Measurements from ENCODE around the gene RXRG. TPM values are rescaled to one million over a fixed set of nuclear protein-coding genes. Genes with fewer than 3 reads are reported as not detected.

The RXRG gene
- total RNA-seq, 2 donors from 2014 or later = 2.5 to 9.8 TPM

DNA sequence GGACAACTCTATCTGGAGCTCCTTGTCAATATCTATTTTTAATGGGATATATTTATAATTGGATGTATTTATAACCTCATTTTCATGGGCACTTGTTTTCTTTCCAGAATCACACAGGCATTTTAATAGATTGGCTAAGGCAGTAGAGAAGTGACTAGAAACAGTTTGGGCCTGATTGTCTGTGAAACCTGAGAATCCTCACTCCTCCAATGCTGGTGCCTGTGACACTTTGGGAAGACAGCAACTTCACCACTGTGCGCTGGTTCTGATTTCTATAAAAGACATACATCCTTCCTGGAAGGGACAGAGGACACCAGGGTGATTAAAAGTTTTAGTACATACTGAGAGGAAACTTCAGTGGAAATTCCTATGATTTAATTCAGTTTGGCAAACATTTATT is 39.6 kb upstream of the RXRG start:
- Histone ChIP-seq H3K27ac (ENCODE audit: low read depth, low read length) (no peak overlapping the region), H3K27me3 (ENCODE audit: control insufficient read depth, insufficient read depth, low read length, poor library complexity, severe bottlenecking) (peaks cover 8% of the 10 kb centered on the region), H3K9me3 (ENCODE audit: control insufficient read depth, low read length) (no peaks in the 10 kb centered on the region), H3K4me3 (ENCODE audit: low read length) (no peak overlapping the region), H3K4me1 (ENCODE audit: control insufficient read depth, insufficient read depth, low read length) (no peaks in the 10 kb centered on the region), H3K9ac (ENCODE audit: extremely low read depth, low read length, poor library complexity, severe bottlenecking) (no peak overlapping the region), H3K36me3 (ENCODE audit: control insufficient read depth, insufficient read depth, low read length) (no peaks in the 10 kb centered on the region)
- Mint-ChIP-seq H3K27ac (no peak overlapping the region), H3K36me3 (ENCODE audit: low read depth) (no peaks in the 10 kb centered on the region), H3K4me3 (no peak overlapping the region), H3K9me3 (no peaks in the 10 kb centered on the region), H3K4me1 (no peaks in the 10 kb centered on the region), H3K27me3 (ENCODE audit: insufficient read depth) (peaks cover 6% of the 10 kb centered on the region)
- WGBS, 2 experiments (ENCODE audit: insufficient coverage in 1 of 2, insufficient read length in 1 of 2) = 93% methylated on average over 1 of the region's 1 CpG; no CpG with 5 or more reads in 1 of the 2 experiments
- TF ChIP-seq, protein P1, sequence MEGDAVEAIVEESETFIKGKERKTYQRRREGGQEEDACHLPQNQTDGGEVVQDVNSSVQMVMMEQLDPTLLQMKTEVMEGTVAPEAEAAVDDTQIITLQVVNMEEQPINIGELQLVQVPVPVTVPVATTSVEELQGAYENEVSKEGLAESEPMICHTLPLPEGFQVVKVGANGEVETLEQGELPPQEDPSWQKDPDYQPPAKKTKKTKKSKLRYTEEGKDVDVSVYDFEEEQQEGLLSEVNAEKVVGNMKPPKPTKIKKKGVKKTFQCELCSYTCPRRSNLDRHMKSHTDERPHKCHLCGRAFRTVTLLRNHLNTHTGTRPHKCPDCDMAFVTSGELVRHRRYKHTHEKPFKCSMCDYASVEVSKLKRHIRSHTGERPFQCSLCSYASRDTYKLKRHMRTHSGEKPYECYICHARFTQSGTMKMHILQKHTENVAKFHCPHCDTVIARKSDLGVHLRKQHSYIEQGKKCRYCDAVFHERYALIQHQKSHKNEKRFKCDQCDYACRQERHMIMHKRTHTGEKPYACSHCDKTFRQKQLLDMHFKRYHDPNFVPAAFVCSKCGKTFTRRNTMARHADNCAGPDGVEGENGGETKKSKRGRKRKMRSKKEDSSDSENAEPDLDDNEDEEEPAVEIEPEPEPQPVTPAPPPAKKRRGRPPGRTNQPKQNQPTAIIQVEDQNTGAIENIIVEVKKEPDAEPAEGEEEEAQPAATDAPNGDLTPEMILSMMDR (conservative IDR thresholded peaks at IDR 0.05) = no peak
- DNase-seq = no peak

DNA sequence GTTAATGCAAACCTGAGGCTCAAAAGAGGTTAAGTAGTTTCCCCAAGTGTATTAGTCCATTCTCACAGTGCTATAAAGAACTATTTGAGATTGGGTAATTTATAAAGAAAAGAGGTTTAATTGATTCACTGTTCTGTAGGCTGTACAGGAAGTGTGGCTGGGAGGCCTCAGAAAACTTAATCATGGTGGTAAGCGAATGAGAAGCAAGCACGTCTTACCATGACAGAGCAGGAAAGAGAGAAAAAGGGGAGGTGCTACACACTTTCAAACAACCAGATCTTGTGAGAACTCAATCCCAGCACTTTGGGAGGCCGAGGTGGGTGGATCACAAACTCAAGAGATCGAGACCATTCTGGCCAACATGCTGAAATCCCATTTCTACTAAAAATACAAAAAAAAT is 38.5 kb upstream of the RXRG start:
- Mint-ChIP-seq H3K36me3 (ENCODE audit: low read depth) (no peaks in the 10 kb centered on the region), H3K9me3 (no peaks in the 10 kb centered on the region), H3K4me1 (no peaks in the 10 kb centered on the region), H3K27ac (no peak overlapping the region), H3K4me3 (no peak overlapping the region), H3K27me3 (ENCODE audit: insufficient read depth) (peaks cover 6% of the 10 kb centered on the region)
- WGBS, 2 experiments (ENCODE audit: insufficient coverage in 1 of 2, insufficient read length in 1 of 2) = 83 to 92% methylated on average over 3 to 4 of the region's 4 CpGs
- TF ChIP-seq, protein P1 (conservative IDR thresholded peaks at IDR 0.05) = no peak
- no peak for DNase-seq
- Histone ChIP-seq H3K4me1 (ENCODE audit: control insufficient read depth, insufficient read depth, low read length) (no peaks in the 10 kb centered on the region), H3K4me3 (ENCODE audit: low read length) (no peak overlapping the region), H3K27ac (ENCODE audit: low read depth, low read length) (no peak overlapping the region), H3K27me3 (ENCODE audit: control insufficient read depth, insufficient read depth, low read length, poor library complexity, severe bottlenecking) (peaks cover 8% of the 10 kb centered on the region), H3K9me3 (ENCODE audit: control insufficient read depth, low read length) (no peaks in the 10 kb centered on the region), H3K36me3 (ENCODE audit: control insufficient read depth, insufficient read depth, low read length) (no peaks in the 10 kb centered on the region), H3K9ac (ENCODE audit: extremely low read depth, low read length, poor library complexity, severe bottlenecking) (no peak overlapping the region)

DNA sequence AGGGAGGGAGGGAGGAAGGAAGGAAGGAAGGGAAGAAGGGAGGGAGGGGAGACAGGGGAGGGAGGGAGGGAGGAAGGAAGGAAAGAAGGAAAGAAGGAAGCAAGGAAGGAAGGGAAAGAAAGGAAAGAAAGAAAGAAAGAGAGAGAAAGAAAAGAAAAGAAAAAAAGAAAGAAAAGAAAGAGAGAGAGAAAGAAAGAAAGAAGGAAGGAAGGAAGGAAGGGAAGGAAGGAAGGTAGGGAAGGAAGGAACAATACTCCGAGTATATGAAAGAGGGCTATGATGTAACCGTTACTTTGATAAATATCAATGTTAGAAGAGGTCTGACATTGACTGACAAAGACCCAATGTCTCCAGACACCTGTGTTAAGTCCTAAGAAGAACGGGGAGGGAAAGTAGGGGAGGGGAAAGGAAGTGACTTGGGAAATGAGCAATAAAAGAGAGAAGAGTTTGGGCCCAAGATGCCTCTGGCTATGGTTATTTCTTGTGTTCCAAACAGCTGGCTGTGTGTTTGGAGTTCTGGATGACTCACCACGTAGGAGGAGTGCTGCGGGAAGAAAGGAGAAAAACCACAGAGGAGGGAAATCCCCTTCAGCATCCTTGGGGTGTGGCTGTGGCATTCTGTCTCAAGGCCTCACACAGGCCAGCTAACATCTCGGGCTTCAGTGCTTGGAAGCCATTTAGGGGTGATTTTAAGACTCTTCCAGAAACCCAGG is 37.0 kb upstream of the RXRG start:
- Mint-ChIP-seq H3K9me3 (no peaks in the 10 kb centered on the region), H3K4me3 (no peak overlapping the region), H3K4me1 (no peaks in the 10 kb centered on the region), H3K36me3 (ENCODE audit: low read depth) (no peaks in the 10 kb centered on the region), H3K27me3 (ENCODE audit: insufficient read depth) (peaks cover 5% of the 10 kb centered on the region), H3K27ac (no peak overlapping the region)
- Histone ChIP-seq H3K4me3 (ENCODE audit: low read length) (no peak overlapping the region), H3K36me3 (ENCODE audit: control insufficient read depth, insufficient read depth, low read length) (no peaks in the 10 kb centered on the region), H3K27me3 (ENCODE audit: control insufficient read depth, insufficient read depth, low read length, poor library complexity, severe bottlenecking) (peaks cover 8% of the 10 kb centered on the region), H3K27ac (ENCODE audit: low read depth, low read length) (no peak overlapping the region), H3K9ac (ENCODE audit: extremely low read depth, low read length, poor library complexity, severe bottlenecking) (no peak overlapping the region), H3K4me1 (ENCODE audit: control insufficient read depth, insufficient read depth, low read length) (no peaks in the 10 kb centered on the region), H3K9me3 (ENCODE audit: control insufficient read depth, low read length) (no peaks in the 10 kb centered on the region)
- DNase-seq = no peak
- TF ChIP-seq, protein P1 (conservative IDR thresholded peaks at IDR 0.05) = no peak
- WGBS, 2 experiments (ENCODE audit: insufficient coverage in 1 of 2, insufficient read length in 1 of 2) = 58 to 69% methylated on average over 4 to 6 of the region's 6 CpGs
